SW480 (cell line): ENCODE measurements around the gene ABCA4.
A peak's percentile ranks its signal among the peaks of the same experiment; 100 is the strongest.

Experiments
- DNase-seq: peaks from one replicate; pipeline ENCODE4 v3.0.0-alpha.2; 2016; ENCODE audit warnings: low spot score

The ABCA4 gene

GRCh38 chr1:94050675-94051074, 70.3 kb downstream of the ABCA4 start:
- no peak for DNase-seq

GRCh38 chr1:94050254-94050653, 70.7 kb downstream of the ABCA4 start:
- no peak for DNase-seq

GRCh38 chr1:94049791-94050190, 71.2 kb downstream of the ABCA4 start:
- DNase-seq: no peak

DNA sequence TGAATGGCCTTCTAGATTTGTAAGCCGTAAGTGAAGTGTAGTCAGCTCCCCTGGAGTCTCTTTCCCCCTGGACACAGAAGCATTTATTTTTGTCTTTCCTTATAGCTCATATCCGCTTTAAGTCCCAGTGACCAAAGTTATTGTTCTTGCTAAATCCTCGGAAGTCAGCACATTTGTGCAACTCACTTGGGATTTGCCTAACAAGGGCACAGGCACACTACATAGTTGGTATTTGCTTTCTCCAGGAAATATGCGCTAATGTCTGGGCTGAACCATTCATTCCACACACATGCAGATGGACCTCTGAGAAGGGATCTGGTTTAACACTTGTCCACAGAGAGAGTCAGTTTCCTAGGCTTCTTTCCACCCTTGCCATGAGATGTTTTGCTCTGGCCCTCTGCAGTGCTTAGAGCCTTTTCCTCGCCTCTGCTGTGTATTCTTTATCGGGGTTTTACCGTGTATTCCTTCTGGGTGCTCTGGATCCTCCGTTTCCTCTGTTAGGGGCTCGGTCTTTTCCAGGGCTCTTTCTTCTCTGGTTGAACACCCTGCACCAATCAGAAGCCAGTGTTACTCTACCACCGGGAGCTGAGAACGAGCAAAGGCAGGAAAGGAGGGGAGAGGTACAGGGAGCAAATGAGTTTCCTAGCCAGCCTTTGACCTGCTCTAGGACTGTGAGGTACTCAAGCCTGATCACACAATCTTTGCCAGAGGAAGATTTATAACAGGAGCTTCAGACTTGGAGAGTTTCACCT, 72.4 kb downstream of the ABCA4 start:
- DNase-seq: no peak

DNA sequence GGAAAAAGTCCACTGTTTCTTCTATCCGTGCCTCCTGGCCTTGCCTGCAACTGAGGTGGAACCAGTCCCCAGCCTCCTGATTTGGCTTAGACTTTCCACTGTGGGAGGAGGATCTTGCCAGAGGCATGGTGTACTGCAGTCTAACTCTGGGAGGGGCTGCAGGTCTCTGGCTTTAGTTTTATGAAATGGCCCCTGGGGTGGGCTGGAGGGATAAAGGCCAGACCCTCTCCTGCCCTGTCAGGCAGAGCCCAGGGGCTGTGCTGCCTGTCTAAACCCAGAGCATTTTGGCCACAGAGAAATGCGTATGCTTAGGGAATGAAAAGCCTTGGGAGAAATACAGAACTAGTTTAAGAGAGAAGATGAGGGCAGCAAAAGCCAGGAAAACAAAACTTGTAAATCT, 73.0 kb downstream of the ABCA4 start:
- no peak for DNase-seq

GRCh38 chr1:94045465-94046056, 75.4 kb downstream of the ABCA4 start:
- DNase-seq: peak; percentile 83

DNA sequence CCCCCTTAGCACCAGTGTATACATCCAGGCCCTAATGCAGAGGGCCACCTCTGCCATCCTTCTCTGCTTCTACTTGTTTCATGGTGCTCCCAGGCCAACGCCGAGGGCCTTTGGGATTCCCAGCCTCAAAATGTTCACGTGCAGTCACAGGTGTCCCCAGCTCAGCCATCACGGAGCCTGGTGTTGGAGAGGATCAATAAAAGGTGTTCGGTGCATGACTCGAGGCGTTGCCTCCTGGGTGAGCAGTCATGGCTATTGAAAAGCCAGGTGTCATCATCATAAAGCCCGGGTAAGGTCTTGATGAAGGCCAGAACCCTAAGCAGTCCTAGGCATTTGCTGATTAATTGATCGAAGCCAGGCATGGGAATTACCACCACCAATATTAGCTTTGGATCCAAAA, 76.1 kb downstream of the ABCA4 start:
- no peak for DNase-seq

DNA sequence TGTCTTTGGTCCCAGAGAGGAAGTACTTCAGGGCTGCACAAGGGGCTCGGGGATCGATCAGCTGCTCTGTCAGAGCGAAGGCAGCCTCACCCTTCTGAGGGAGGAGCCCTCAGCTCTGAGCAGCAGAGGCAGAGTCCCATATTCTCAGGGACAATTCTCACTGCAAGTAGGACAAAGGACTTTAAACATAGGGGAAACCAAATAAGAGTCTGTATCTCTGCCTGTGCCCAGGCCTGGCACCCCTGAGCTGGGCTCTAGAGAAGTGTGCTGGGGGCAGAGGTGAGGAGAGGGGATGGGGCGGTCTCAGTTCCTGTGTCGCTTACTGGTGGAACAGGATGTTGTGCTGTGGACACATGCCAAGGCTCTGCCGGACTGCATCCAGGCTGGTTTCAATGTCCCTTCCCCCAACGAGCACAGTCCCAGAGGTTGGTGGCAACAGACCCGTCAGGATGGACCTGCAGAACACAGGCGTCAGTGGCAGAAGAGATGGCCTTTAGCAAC, 76.6 kb downstream of the ABCA4 start:
- DNase-seq: no peak

DNA sequence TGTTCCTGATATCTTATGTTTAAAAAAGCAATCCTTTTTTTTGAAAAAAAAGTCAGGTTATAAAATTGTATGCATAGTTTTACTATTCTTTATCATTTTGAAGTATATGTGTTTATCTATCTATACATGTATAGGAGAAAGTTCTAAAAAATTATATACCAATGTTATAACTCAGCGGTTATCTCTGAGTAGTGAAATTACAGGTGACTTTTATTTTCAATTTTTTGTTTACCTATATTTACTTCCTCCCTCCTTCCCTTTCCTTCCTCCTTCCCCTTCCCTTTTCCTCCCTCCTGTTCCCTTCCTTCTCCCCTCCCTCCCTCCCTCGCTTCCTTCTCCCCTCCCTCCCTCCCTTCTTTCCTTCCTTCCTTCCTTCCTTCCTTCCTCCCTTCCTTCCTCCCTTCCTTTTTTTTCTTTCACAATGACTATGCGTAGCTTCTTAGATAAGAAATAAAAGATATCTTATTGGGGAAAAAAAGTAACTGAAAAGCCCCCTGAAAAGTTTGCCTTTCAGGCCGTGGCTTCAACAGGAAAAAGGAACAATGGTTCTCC, 77.1 kb downstream of the ABCA4 start:
- DNase-seq: no peak

GRCh38 chr1:94042388-94042787, 78.6 kb downstream of the ABCA4 start:
- no peak for DNase-seq

DNA sequence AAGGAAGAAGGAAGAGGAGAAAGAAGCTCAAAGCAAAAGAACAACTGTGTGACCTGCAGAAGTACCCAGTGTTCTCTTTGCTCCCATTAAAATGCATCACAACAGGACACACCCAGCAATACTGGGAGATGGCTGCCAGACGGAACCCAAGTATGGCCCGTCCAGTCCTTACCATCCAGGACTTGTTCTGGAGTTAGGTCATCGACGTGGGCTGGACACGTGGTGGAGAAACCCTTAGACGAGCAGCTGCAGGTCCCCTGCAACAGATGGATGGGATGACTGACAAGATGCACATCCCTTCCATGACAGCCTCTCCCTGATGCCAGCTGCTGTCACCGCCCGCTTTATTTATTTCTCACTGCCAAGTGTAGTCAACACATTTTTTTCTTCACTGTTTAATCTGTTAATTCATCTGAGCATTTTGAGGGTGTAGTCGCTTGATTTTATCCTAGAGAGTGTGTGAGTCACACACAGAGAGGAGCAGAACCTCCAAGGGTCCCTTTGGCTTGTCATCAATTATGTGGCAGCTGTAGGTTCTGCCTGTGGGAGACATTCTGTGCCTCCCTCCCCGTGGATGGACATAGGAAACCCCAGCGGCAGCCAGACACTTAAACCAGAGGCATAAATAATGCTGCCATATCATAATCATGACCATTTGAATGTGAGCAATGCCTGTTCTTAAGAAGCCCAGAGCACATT, 80.9 kb downstream of the ABCA4 start:
- DNase-seq: no peak

- DNase-seq: peak; percentile 39
Observed at GRCh38 chr1:94039514-94039870, 81.5 kb downstream of the ABCA4 start.

GRCh38 chr1:94038511-94038910, 82.4 kb downstream of the ABCA4 start:
- DNase-seq: no peak

DNA sequence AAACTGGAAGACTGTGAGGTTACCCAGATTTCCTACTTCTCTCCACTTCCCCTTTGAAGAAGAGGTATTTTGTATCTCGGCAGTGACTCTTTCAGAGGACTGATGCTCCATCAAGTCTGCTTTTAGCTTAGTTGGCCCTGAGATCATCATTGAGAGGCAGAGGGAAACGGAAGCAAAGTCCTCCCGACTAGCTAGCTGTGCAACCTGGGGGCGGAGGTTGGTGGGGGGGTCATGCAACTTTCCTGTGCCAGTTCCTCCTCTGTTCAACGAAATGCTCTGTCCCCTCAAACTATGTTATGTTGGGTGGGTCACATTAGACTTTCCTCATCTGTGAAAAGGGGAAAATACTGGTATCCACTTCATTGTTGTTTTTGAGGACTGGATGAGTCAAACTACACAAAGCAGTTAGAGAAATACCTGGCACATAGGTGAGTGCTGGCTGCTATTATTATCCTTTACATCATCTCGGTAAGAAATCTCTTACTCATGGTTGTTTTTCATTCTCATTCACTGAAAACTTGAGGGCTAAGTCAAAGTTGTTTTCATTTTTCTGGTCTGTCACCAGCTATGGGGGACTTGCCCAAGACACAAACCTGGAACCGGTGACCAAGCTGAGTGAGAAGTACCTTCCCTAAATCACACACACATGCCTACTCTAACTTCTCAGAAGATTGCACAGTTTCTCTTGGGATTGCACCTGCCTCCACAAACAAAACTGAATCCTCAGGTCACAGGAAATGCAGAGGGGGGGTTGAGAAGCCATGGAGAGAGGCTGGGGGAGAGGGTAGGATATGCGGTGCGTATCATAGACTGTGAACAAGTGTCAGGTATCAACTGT, 83.3 kb downstream of the ABCA4 start:
- no peak for DNase-seq

DNA sequence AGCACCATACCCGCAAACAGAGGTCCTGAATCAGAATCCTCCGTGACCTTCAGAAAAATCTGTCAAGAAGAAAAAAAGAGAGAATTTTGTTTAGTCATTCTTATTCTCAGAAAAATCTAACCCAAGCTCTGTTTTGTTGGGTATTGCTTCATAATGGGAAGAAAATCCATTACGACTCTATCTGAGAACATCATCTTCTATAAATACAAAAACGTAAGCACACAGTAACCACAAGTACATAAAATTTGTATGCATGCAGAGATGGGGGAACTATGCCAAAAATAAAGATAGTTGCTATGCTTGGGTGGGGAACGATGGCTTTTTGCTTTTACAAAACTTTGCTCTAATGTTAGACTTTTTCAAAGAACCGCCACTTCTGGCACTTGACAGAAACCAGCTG, 84.2 kb downstream of the ABCA4 start:
- no peak for DNase-seq

DNA sequence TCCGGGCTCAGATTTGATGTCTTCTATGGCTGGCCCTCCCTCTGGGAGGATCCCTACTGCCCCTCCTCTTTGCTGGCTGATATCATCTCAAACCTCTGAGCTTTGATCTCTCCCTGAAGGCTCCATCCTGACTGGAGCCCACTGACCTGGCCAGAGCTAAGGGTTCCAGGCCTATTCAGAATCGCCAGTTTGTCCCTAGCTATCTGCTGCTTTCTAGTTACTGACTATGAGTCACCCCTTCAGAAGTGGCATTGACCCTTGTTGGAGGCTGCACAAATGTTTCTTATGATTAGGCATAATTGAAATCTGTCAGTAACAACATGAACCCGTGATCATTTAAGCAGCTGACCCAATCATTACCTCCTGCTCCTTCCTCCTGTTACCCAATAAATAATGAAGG, 87.1 kb downstream of the ABCA4 start:
- DNase-seq: peak; percentile 29

DNA sequence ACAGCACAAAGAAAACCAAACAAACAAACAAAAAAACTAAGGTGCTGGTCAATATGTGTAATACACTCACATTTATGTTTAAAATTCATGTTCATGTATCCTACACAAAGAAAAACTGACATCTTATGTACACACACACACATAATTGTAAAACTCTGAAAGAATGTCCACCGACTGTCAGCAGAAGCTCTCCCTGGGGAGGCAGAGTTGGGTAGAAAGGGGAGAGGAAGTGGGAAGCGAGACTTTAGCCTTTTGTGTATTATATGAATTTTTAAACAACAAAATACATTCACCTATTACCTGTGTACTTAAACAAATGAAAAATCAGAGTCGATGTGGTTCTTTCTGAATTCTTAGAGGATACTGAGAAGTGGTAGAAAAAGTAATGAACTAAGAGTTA, 88.3 kb downstream of the ABCA4 start:
- no peak for DNase-seq

DNA sequence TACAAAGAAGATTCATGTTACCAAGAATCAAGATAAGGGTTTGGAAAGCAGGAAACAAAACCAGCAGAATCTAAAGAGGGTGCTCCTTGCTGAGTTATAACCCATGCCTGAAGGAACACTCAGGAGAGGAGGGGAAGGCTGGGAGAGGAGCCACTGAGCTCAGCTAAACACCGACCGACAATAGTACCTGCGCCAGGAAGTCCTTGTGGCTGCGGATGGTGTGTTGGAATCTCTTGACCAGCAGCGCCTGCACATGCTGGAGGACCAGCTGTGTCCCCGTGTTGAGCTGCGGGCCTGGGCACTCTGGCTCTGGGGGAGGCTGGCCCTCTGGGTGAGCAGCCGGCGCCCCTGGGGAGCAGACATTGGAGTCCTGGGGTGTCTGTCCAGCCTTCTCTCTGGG, 89.4 kb downstream of the ABCA4 start:
- DNase-seq: no peak

GRCh38 chr1:94031154-94031553, 89.8 kb downstream of the ABCA4 start:
- no peak for DNase-seq

DNA sequence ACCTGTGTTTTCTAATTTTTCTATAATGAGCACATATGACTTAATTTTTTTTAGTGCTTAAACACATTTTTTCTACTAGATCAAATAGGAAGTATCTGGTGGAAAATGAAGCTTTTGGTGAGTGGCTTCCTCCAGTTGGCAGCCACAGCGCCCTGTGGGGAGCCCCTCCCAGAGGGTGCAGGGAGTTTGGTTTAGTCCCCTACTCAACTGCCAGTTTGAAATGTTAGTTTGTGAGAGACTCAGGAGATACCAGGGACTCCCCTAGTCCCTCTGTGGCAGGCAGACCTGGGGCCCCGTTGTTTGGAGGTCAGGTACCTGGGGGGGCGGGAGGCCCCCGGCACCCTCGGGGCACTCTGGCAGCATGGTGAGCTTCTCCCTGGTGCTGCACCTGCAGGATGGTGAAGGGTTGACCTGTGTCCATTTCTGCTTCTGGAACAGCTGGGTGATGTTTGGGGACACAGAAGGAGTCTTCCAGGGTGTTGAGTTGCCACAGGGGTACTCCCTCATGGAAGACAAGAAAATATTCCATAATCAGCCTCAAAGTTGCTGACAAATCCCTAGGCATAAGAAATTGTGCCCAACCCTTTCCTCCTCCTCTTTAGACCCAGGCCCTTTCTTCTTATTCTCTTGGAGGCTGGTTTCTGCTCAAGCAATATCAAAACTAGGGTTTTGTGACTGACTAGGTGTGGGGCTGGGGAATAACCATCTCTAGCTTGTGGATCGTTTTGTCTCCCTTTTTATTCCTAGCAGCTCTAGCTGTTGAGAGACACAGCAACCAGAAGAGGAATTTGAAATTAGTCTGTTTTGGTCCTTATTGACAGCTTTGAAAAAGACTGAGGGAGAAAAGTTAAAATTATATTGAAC, 91.6 kb downstream of the ABCA4 start:
- DNase-seq: no peak
